Stimulated activated CD4-positive, alpha-beta T cell treated with anti-CD3 and anti-CD28 coated beads, TNF-alpha, amount 100 ng/mL, for 48 hours (primary cell): Measurements from ENCODE around the gene TMOD2.
A peak's percentile ranks its signal among the peaks of the same experiment; 100 is the strongest.
"Not testable (repeated sequence)": the region's sequence is repeated elsewhere in the genome, so short reads cannot be mapped to it uniquely, and the experiment has no call there.

ENCODE experiments used
- DNase-seq, 3 donors: peaks; one replicate each; pipeline ENCODE4 v3.0.0-alpha.2; 2020; ENCODE audit warnings: low read depth in 3 of 3

TMOD2 gene

GRCh38 chr15:51770902-51771301, 19.5 kb downstream of the TMOD2 start:
- DNase-seq, result no peak

- DNase-seq, result no peak
Observed at GRCh38 chr15:51771773-51772172, 20.4 kb downstream of the TMOD2 start.

GRCh38 chr15:51774916-51775315, 23.5 kb downstream of the TMOD2 start:
- DNase-seq, result no peak

- peak in 1 of 3 donors; percentile 47 for DNase-seq
Observed at GRCh38 chr15:51775967-51776816, 24.8 kb downstream of the TMOD2 start.

- DNase-seq, result peak; percentile 31 to 54 (median 35)
Observed at GRCh38 chr15:51776952-51777569, 25.7 kb downstream of the TMOD2 start.

- no peak for DNase-seq
Observed at GRCh38 chr15:51780636-51781035, 29.2 kb downstream of the TMOD2 start.

GRCh38 chr15:51781506-51781905, 30.1 kb downstream of the TMOD2 start:
- no peak for DNase-seq

- DNase-seq, result no peak
Observed at GRCh38 chr15:51782357-51782896, 31.0 kb downstream of the TMOD2 start.

GRCh38 chr15:51783967-51784366, 32.6 kb downstream of the TMOD2 start:
- DNase-seq, result no peak

- DNase-seq, result not testable (repeated sequence)
Observed at GRCh38 chr15:51787130-51787529, 35.7 kb downstream of the TMOD2 start.

GRCh38 chr15:51792474-51792873, 41.1 kb downstream of the TMOD2 start:
- not testable (repeated sequence) for DNase-seq

- DNase-seq, result no peak
Observed at GRCh38 chr15:51793521-51794305, 42.3 kb downstream of the TMOD2 start.

- DNase-seq, result no peak
Observed at GRCh38 chr15:51796847-51797401, 45.5 kb downstream of the TMOD2 start.

GRCh38 chr15:51798281-51798680, 46.9 kb downstream of the TMOD2 start:
- no peak for DNase-seq

- no peak for DNase-seq
Observed at GRCh38 chr15:51799282-51800252, 48.2 kb downstream of the TMOD2 start.

GRCh38 chr15:51801391-51801835, 50.0 kb downstream of the TMOD2 start:
- no peak for DNase-seq

- DNase-seq, result no peak
Observed at GRCh38 chr15:51802593-51802992, 51.2 kb downstream of the TMOD2 start.

- DNase-seq, result no peak
Observed at GRCh38 chr15:51803965-51804364, 52.6 kb downstream of the TMOD2 start.

GRCh38 chr15:51806123-51806522, 54.7 kb downstream of the TMOD2 start:
- no peak for DNase-seq

- DNase-seq, result no peak
Observed at GRCh38 chr15:51809457-51809856, 58.1 kb downstream of the TMOD2 start.

- DNase-seq, result no peak
Observed at GRCh38 chr15:51812598-51812997, 61.2 kb downstream of the TMOD2 start.
